Kidney (tissue), 14 donors: ENCODE data around the gene SLC46A3. TPM values are rescaled to one million over a fixed set of nuclear protein-coding genes. Genes with fewer than 3 reads are reported as not detected.

Experiments
- DNase-seq, 5 donors: peaks; one replicate each; pipeline ENCODE4 v3.0.0-alpha.2; 2013 to 2020
- FAIRE-seq: peaks from 2 replicates; lab custom pipeline; 2012; peaks lifted over from hg19 to GRCh38; lab: Jason Lieb, UNC
- H3K27ac ChIP-seq, 2 donors: one replicate each; pipeline ENCODE4 v1.7.0; 2013; ENCODE audit warnings: low read depth in 2 of 2, low read length in 2 of 2, inconsistent platforms in 1 of 2
- H3K27me3 ChIP-seq: one replicate; pipeline ENCODE4 v1.7.1; 2013; ENCODE audit warnings: low read length, inconsistent platforms; ENCODE audit not compliant: control insufficient read depth, insufficient read depth
- H3K36me3 ChIP-seq, 3 donors: one replicate each; pipeline versions ENCODE4 v1.7.0 to v1.7.1; 2013; ENCODE audit warnings: low read length in 3 of 3, control low read depth in 1 of 3, inconsistent platforms in 1 of 3; ENCODE audit not compliant: insufficient read depth in 3 of 3, control insufficient read depth in 2 of 3
- H3K4me1 ChIP-seq, 3 donors: one replicate each; pipeline versions ENCODE4 v1.7.0 to v1.7.1; 2013; ENCODE audit warnings: low read length in 3 of 3, inconsistent platforms in 1 of 3, low read depth in 1 of 3; ENCODE audit not compliant: control insufficient read depth in 2 of 3, insufficient read depth in 2 of 3
- H3K4me3 ChIP-seq, 3 donors: one replicate each; pipeline versions ENCODE4 v1.7.0 to v1.8.1; 2013; ENCODE audit warnings: low read length in 3 of 3, control low read depth in 1 of 3, inconsistent platforms in 1 of 3
- H3K9ac ChIP-seq, 3 donors: one replicate each; pipeline versions ENCODE4 v1.7.0 to v1.7.1; 2013; ENCODE audit warnings: low read length in 3 of 3, control low read depth in 1 of 3, inconsistent platforms in 1 of 3
- H3K9me3 ChIP-seq, 3 donors: one replicate each; pipeline versions ENCODE4 v1.7.0 to v1.7.1; 2013; ENCODE audit warnings: low read length in 3 of 3, control low read depth in 1 of 3, inconsistent platforms in 1 of 3; ENCODE audit not compliant: control insufficient read depth in 2 of 3, insufficient read depth in 1 of 3
- intact Hi-C: fragments of 100-400 bp; cut with DNase I; formaldehyde crosslinking; loops from one replicate; pipeline ENCODE4 v1.11.1; 2022
- polyA plus RNA-seq: library from polyadenylated mRNA; stranded (reverse); fragments of 350-450 nt; fragmentation: Illumina TruSeq; extraction: RNeasy Lipid Tissue Mini Kit (QIAGEN cat#74804); gene quantifications from one replicate; pipeline ENCODE4 v1.2.3, GENCODE V29; 2014; ENCODE audit warnings: low read depth, low replicate concordance; ENCODE audit not compliant: insufficient read depth
- total RNA-seq: library from RNA; stranded (reverse); fragmentation: NEBNext Ultra II Directional; extraction: Animal tissue kit (Norgen Biotek cat#: 25700); gene quantifications from one replicate; pipeline ENCODE4 v1.2.1, GENCODE V29; 2021
- TF ChIP-seq, protein P1 (sequence below): IDR thresholded peaks from 3 replicates; pipeline ENCODE4 v1.5.1; 2012; ENCODE audit warnings: mild to moderate bottlenecking, moderate library complexity, borderline replicate concordance; ENCODE audit not compliant: insufficient read depth; ENCODE audit errors: extremely low read depth
- donor health status: control.
- donor health status: control.
- donor health status: control.
- donor health status: control.
- donor health status: control.
- donor health status: DM: yes; HTN: yes; CAD: no.
- donor health status: Normal renal cell carcinoma (clear cell type).

The SLC46A3 gene
- total and polyA plus RNA-seq, 2 donors from 2014 or later: 16.7 to 30.0 TPM

DNA sequence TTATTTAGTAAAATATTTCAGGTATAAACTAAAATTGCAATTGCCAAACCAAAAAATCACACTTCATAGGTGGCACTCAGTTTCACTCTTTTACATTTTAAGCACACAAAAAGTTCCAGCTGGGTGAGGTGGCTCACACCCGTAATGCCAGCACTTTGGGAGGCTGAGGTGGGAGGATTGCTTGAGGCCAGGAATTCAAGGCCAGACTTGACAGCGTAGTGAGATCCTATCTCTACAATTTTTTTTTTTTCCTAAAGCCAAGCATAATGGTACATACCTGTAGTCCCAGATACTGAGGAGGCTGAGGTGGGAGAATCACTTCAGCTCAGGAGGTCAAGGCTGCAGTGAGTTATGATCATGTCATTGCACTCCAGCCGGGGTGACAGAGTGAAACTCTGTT, 20.6 kb upstream of the SLC46A3 start:
- H3K9ac ChIP-seq: no peak overlapping the region
- no peaks in the 10 kb centered on the region for H3K9me3 ChIP-seq
- no peaks in the 10 kb centered on the region for H3K27me3 ChIP-seq
- no peak overlapping the region for H3K27ac ChIP-seq
- TF ChIP-seq, protein P1, sequence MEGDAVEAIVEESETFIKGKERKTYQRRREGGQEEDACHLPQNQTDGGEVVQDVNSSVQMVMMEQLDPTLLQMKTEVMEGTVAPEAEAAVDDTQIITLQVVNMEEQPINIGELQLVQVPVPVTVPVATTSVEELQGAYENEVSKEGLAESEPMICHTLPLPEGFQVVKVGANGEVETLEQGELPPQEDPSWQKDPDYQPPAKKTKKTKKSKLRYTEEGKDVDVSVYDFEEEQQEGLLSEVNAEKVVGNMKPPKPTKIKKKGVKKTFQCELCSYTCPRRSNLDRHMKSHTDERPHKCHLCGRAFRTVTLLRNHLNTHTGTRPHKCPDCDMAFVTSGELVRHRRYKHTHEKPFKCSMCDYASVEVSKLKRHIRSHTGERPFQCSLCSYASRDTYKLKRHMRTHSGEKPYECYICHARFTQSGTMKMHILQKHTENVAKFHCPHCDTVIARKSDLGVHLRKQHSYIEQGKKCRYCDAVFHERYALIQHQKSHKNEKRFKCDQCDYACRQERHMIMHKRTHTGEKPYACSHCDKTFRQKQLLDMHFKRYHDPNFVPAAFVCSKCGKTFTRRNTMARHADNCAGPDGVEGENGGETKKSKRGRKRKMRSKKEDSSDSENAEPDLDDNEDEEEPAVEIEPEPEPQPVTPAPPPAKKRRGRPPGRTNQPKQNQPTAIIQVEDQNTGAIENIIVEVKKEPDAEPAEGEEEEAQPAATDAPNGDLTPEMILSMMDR: no peak
- intact Hi-C loops: no loop called here
- FAIRE-seq (no peak), DNase-seq (no peak)
- no peaks in the 10 kb centered on the region for H3K36me3 ChIP-seq
- no peaks in the 10 kb centered on the region for H3K4me1 ChIP-seq
- no peak overlapping the region for H3K4me3 ChIP-seq

DNA sequence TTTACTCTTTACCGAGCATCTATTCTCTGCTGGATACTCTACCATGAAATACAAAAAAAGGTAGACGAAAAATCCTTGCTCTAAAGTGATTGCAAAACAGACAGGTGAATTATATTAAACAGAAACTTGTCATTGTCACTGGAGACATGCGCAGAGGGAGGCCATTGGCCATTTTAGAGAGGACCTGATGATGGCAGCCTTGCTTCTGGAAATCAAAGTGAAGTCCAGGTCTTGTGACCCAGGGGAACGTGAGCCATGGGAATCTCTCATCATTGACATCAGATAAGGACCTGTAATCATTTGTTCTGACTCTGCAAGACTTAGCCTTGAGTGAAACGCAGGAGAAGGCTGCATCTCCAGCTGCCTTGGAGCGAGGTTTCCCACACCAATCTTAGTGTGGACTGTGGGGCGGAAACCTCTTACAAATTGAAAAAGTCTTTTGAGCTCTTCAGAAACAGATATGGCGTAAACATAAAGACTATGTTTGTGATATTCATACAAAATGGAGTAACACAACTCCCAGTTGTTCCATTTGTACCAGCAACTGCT, 16.8 kb upstream of the SLC46A3 start:
- intact Hi-C loops: no loop called here
- no peak for FAIRE-seq
- DNase-seq: no peak
- H3K9me3 ChIP-seq: no peaks in the 10 kb centered on the region
- TF ChIP-seq, protein P1: no peak
- H3K4me3 ChIP-seq: no peak overlapping the region
- no peaks in the 10 kb centered on the region for H3K27me3 ChIP-seq
- H3K9ac ChIP-seq: no peak overlapping the region
- H3K27ac ChIP-seq: no peak overlapping the region
- H3K4me1 ChIP-seq: no peaks in the 10 kb centered on the region
- no peaks in the 10 kb centered on the region for H3K36me3 ChIP-seq

DNA sequence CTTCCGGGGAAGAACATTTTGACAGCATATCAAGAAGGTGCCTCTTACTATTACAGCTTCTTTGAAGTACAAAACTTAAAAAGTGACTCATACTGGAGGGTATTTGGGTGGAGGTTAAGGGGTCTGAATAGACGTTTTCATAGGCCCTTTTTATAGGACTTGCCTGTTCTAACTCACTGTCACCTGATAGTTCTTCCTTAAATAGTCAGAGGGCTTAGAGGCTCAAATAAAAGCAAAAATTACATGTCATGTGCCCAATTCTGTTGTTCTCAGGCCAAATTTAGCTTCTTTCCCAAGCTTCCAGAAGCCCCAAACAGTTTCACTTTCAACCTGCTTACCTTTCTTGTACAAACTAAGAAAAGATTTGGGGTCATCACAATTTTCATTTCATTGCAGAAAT, 16.1 kb upstream of the SLC46A3 start:
- H3K27ac ChIP-seq: no peak overlapping the region
- intact Hi-C loops: no loop called here
- no peaks in the 10 kb centered on the region for H3K27me3 ChIP-seq
- no peaks in the 10 kb centered on the region for H3K9me3 ChIP-seq
- FAIRE-seq (no peak), DNase-seq (no peak)
- TF ChIP-seq, protein P1: no peak
- no peaks in the 10 kb centered on the region for H3K36me3 ChIP-seq
- no peaks in the 10 kb centered on the region for H3K4me1 ChIP-seq
- H3K4me3 ChIP-seq: no peak overlapping the region
- H3K9ac ChIP-seq: no peak overlapping the region

DNA sequence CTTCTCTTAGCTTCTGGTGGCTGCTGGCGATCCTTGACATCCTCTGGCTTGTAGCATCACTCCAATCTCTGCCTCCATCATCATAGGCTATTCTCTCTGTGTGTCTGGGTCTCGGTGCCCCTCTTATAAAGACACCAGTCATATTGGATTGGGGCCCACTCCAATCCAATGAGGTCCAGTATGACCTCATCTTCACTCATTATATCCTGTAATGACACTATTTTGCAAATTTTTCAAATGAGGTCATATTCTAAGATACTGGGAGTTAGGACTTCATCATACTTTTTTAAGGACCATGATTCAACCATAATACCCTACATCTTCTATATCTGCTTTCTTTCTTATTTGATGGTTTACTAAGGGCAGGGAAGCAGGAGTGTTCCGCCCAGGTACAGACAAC, 12.0 kb upstream of the SLC46A3 start:
- TF ChIP-seq, protein P1: no peak
- DNase-seq: no peak
- H3K9ac ChIP-seq: no peak overlapping the region
- no peaks in the 10 kb centered on the region for H3K4me1 ChIP-seq
- H3K4me3 ChIP-seq: no peak overlapping the region
- no peaks in the 10 kb centered on the region for H3K9me3 ChIP-seq
- intact Hi-C loops: no loop called here
- H3K36me3 ChIP-seq: no peaks in the 10 kb centered on the region
- no peak for FAIRE-seq
- no peaks in the 10 kb centered on the region for H3K27me3 ChIP-seq
- H3K27ac ChIP-seq: no peak overlapping the region
